Measurements from ENCODE around the gene HAP1. TPM values are rescaled to one million over a fixed set of nuclear protein-coding genes. Genes with fewer than 3 reads are reported as not detected.

HAP1 gene
- total RNA-seq, 3 donors from 2014 or later: 0.12 to 2.8 (median 0.32) TPM

DNA sequence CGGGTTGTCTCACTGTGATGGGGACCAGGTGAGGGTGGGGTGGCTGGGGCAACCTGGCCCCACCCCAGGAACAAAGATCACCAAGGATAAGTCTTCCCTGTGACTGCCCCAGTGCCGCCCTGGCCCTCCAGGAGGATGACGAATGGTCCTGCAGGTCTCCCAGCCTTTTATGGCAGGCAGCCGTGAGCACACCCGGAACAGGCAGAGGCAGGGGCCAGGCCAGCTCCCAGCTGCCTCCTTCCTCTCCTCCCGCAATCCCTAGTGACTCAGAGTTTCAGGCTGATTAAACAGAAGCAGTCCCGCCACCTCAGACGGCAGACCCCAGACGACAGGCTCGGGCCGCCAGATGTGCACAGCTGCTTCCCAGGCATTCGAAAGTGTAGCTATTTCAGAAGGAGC is 38.7 kb upstream of the HAP1 start:
- DNase-seq (peak; percentile 90 to 96 (median 93)), ATAC-seq (peak; percentile 76)
- TF ChIP-seq, protein P1, sequence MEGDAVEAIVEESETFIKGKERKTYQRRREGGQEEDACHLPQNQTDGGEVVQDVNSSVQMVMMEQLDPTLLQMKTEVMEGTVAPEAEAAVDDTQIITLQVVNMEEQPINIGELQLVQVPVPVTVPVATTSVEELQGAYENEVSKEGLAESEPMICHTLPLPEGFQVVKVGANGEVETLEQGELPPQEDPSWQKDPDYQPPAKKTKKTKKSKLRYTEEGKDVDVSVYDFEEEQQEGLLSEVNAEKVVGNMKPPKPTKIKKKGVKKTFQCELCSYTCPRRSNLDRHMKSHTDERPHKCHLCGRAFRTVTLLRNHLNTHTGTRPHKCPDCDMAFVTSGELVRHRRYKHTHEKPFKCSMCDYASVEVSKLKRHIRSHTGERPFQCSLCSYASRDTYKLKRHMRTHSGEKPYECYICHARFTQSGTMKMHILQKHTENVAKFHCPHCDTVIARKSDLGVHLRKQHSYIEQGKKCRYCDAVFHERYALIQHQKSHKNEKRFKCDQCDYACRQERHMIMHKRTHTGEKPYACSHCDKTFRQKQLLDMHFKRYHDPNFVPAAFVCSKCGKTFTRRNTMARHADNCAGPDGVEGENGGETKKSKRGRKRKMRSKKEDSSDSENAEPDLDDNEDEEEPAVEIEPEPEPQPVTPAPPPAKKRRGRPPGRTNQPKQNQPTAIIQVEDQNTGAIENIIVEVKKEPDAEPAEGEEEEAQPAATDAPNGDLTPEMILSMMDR (IDR thresholded peaks at IDR 0.05): no peak
- intact Hi-C loops (cut with DNase I, micrococcal nuclease): no loop called here
- Histone ChIP-seq H3K36me3 (ENCODE audit: low read depth) (peaks cover 14% of the 10 kb centered on the region), H3K4me3 (no peak overlapping the region), H3K9me3 (no peaks in the 10 kb centered on the region), H3K4me1 (ENCODE audit: low read depth) (peaks cover 68% of the 10 kb centered on the region)

DNA sequence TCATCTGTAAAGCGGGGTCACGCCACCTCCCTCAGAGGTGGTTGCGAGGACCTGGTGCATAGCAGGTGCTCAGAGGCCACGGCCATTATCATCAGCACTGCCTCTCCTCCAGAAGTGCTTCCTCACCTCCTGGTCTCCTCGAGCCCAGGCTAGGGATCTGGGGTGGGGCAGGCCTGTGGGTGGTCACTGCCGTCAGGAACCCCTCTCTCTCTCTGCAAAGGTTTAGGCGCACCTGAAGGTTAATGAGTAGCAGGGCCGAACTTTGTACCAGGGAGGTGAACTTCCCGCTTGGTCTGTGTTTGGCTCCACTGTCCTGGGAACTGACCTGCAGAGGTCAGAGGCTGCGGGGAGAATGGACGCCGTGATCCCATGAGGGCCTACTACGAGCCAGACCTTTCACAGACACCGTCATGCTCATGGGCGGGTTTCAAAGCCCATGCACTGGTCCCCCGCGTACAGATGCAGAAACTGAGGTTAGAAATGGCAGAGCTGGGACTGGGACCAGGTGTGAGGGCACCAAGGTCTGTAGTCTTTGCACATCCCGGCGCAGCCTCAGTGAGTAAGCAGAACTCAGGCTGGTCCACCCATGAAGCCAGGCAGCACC is 38.2 kb upstream of the HAP1 start:
- DNase-seq (peak in 2 of 3 donors; percentile 69 to 74), ATAC-seq (peak; percentile 45)
- intact Hi-C loops (cut with DNase I, micrococcal nuclease): no loop called here
- Histone ChIP-seq H3K9me3 (no peaks in the 10 kb centered on the region), H3K36me3 (ENCODE audit: low read depth) (peaks cover 19% of the 10 kb centered on the region), H3K4me3 (no peak overlapping the region), H3K4me1 (ENCODE audit: low read depth) (peaks cover 63% of the 10 kb centered on the region)
- TF ChIP-seq, protein P1 (IDR thresholded peaks at IDR 0.05): no peak

- Histone ChIP-seq H3K9me3 (no peaks in the 10 kb centered on the region), H3K4me1 (ENCODE audit: low read depth) (peaks cover 58% of the 10 kb centered on the region), H3K4me3 (no peak overlapping the region), H3K36me3 (ENCODE audit: low read depth) (peaks cover 22% of the 10 kb centered on the region)
- intact Hi-C loops (cut with DNase I, micrococcal nuclease): no loop called here
- ATAC-seq: peak; percentile 67
- TF ChIP-seq, protein P1 (IDR thresholded peaks at IDR 0.05): no peak
- peak; percentile 89 to 90 (median 90) for DNase-seq
Measured at GRCh38 chr17:41772218-41772585, 37.8 kb upstream of the HAP1 start.

- H3K4me1 ChIP-seq (ENCODE audit: low read depth): peaks cover 52% of the 10 kb centered on the region
- H3K36me3 ChIP-seq (ENCODE audit: low read depth): peaks cover 22% of the 10 kb centered on the region
- intact Hi-C loops (cut with DNase I, micrococcal nuclease): no loop called here
- DNase-seq (peak in 2 of 3 donors; percentile 43 to 54), ATAC-seq (no peak)
- no peaks in the 10 kb centered on the region for H3K9me3 ChIP-seq
- TF ChIP-seq, protein P1 (IDR thresholded peaks at IDR 0.05): no peak
- no peak overlapping the region for H3K4me3 ChIP-seq
Measured at GRCh38 chr17:41771389-41772206, 37.2 kb upstream of the HAP1 start.

DNA sequence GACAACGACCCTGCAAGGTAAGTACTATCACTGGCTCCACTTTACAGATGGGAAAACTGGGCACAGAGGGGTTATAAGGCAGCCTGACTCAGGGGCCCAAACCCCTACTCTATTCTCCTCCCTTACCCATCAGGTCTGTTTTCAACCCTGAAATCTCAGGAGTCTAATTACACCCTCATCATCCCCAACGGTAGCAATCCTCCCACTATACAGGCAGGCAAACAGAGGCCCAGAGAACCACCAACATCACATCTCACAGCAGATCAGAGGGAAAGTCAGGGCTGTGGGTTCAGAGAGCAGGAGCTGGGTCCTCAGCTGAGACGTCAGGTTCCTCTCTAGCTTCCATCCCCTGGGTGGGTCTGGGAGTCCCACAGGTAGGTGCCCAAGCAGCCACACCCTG is 35.5 kb upstream of the HAP1 start:
- no peak overlapping the region for H3K4me3 ChIP-seq
- intact Hi-C loops (cut with DNase I, micrococcal nuclease): no loop called here
- peaks cover 22% of the 10 kb centered on the region for H3K36me3 ChIP-seq (ENCODE audit: low read depth)
- H3K4me1 ChIP-seq (ENCODE audit: low read depth): peaks cover 36% of the 10 kb centered on the region
- no peaks in the 10 kb centered on the region for H3K9me3 ChIP-seq
- no peak for ATAC-seq
- DNase-seq: no peak
- TF ChIP-seq, protein P1 (IDR thresholded peaks at IDR 0.05): no peak
